Activated naive CD4-positive, alpha-beta T cell (primary cell): Measurements from ENCODE around the gene PRRC2B.
"Not testable (repeated sequence)": the region's sequence is repeated elsewhere in the genome, so short reads cannot be mapped to it uniquely, and the experiment has no call there.

Experiments used
- DNase-seq, 4 experiments: peaks; one replicate each; lab custom pipeline; 2025; lab: John Stamatoyannopoulos, UW

The PRRC2B gene

DNA sequence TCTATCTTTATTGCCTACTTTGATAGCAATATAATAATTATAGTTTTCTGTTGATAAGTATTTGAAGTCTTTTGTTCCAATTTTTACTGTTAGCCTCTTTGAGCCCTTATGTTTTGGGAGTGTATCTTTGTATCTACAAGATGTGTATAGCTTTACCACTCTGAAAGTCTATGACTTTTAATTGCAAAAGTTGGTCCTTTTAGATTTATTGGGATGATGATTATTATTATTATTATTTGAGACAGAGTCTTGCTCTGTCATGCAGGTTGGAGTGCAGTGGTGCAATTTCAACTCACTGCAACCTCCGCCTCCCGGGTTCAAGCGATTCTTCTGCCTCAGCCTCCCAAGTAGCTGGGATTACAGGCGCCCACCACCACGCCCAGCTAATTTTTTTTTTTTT is 78.2 kb downstream of the PRRC2B start:
- not testable (repeated sequence) for DNase-seq

DNA sequence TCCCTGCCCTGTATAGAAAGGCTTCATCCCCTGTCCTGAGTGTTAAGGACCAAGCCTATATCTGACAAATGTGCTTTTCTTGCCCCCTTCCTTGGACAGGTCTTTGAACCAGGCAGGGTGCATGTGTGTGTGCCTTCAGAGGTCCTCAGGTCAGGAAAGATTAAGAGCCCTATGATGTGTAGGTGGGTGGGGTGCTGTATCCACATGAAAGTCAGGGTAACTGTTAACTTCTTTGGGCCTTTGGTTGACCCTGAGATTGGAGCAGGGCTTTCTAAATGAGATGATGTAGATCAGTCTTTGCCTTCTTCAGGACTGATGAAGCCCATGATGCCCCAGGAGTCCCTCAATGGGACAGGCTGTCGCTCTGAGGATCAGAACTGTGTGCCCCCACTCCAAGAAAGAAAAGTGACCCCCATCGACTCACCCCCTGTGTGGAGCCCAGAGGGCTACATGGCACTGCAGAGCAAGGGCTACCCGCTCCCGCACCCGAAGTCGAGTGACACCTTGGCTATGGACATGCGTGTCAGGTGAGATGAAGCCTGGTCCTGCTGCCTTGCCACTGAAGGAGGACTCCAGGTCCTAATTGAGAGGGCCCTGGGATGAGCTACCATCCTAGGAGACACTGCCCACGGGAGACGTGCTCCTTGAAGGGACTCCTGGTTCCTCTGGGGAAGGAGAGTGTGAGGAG is 79.5 kb downstream of the PRRC2B start:
- DNase-seq = no peak

DNA sequence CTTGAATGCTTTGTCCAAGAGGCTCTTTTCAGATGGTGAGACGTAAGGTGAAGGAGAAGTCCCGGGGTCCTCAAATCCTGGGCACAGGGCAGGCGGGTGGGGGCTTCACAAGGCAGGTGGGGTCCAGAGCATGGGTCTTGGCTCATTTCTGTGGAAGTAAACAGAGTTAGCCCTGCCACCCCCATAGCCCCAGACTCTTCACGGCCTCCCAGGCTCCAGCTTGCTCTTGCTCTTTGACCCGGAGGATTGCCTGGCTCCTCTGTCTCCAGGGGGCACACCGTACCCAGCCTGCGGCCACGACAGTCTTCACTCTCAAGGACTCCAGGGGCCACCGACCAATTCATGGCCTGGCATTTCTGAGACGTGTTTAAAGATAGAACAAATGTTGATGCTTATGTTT is 80.0 kb downstream of the PRRC2B start:
- DNase-seq = no peak

- DNase-seq = no peak
Observed at GRCh38 chr9:131474711-131475110, 80.8 kb downstream of the PRRC2B start.

- DNase-seq = no peak
Observed at GRCh38 chr9:131475111-131475955, 81.4 kb downstream of the PRRC2B start.

- no peak for DNase-seq
Observed at GRCh38 chr9:131475956-131476776, 82.3 kb downstream of the PRRC2B start.

- no peak for DNase-seq
Observed at GRCh38 chr9:131476777-131477345, 83.0 kb downstream of the PRRC2B start.

DNA sequence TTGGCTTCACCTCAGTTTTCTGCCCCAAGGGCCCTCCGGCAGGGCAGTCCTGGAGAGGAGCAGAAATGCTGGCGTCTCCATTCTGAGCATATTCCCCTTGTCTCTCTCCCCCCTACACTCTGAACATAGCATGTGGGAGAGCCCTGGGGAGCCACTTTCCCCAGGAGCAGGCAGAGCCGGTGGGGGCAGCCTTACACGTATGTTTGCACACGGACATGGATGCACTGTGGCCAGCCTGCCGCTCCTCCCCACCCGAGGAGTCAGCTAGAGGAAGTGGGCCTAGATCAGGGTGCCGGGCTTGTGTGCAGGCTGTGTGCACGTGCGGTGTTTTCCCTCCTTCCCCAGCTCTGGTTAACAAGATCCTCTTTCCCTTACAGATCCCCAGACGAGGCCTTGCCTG is 83.5 kb downstream of the PRRC2B start:
- no peak for DNase-seq

GRCh38 chr9:131477816-131478419 is 84.0 kb downstream of the PRRC2B start:
- DNase-seq = no peak

DNA sequence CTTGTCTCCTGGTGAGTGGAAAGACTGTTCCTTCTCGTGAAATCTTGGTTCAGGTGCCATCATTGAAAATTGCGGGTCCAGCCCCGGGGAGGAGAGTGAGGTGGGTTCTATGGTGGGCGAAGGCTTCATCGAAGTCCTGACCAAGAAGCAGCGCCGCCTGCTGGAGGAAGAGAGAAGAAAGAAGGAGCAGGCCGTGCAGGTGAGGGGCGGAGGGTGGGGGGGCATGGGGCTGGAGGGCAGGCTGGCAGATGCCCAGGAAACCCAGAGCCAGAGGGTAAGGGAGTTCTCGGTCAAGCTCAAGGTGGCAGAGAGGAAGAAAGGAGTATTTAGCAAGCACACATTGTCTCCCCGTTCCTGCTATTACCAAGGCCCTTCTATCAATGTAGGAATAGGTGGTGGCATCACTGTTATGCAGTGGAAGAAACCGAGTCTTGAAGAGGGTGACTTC is 84.6 kb downstream of the PRRC2B start:
- DNase-seq = peak; percentile 14 to 57 (median 23)

- no peak for DNase-seq
Observed at GRCh38 chr9:131478911-131479310, 85.0 kb downstream of the PRRC2B start.

- DNase-seq = no peak
Observed at GRCh38 chr9:131480258-131480657, 86.4 kb downstream of the PRRC2B start.

DNA sequence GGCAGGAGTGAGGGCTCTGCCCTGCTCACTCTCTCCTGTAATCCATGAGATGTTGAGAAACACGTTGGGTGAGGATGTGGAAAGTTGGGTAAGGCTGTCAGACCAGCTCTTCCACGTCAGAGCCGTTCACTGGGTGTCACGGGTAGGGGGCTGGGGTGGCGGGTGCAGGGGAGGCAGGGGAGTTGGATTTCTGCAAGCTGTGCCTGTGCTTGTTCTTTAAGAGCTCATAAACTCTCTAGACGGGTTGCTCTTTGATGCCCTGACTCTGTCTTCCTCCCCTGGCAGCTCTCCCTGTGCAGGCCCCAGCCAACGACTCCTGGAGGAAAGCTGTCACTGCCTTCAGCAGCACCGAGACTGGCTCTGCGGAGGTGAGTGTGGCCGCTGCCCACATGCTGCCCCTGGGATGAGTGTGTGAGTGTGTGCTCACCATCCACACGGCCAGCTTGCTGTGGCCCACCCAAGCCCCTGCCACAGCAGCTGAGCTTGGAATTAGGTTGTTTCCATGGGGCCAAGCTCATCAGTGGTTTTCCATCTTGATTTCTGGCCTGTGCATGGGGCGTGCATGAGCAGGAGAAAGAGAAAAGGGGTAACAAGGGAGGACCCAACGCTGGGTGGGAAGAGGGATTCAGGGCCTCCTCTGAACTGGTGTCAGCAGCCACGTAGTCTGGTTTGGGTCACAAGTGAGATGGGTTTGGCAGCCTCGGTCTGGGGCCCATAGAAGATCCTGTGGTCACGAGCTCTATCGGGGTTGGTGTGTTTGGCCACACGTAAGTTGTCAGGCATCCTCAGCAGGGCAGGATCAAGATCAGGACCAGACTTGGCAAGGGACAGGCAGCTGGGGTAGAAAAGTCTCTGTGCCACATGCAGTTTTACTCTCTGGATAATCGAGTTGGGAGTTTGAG is 87.8 kb downstream of the PRRC2B start:
- no peak for DNase-seq

- no peak for DNase-seq
Observed at GRCh38 chr9:131482343-131483006, 88.6 kb downstream of the PRRC2B start.

DNA sequence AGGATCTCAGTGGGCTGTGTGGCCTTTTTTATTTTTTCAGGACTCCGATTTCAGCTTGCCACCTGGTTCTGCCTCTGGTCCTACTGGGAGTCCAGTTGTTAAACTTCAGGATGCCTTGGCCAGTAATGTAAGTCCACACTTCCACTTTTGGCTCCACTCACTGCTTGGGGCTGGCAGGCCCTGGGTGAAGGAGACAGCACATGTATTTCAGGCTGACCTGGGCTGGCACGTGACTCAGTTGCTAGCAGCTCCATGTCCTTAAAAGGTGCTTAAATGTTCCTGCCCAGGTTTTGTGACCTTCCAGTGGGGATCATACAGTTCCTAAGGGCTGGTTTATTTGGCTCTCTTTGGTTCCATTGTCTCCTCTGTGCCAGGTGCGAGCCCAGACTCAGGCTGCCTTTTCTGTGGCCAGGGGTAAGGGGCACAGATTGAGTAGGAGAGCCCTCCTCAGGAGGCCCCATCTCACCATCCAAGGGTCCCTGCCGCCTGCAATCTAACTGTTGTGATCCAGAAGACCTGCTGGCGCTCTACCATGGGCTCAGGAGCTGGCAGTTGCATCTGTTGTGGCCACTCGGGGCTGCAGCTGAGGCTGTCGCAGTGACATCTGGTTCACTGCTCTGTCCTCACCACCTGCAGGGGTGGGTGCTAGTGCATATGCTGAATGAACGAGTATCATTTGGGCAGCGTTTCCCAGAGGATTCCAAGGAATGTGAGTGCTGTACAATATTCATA is 89.6 kb downstream of the PRRC2B start:
- no peak for DNase-seq

DNA sequence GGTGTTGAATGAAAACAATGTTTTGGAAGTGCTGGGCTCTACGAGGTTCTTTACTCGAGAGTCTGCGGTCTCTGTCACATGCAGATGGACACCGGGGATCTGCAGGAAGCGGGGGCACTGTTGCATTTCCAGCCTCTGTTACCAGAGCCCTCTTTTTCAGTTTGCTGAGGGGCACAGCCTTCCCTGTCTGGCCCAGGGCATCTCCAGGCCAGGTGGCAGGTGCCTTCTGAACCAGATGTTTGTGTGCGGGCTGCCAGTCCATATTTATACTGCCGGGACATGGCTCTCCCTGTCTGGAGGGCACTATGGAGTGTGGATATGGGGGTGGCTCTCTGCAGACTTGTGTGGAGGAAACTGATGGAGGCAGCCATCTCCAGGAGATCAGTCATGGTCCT is 90.2 kb downstream of the PRRC2B start:
- DNase-seq = no peak

- DNase-seq = no peak
Observed at GRCh38 chr9:131484560-131485185, 90.8 kb downstream of the PRRC2B start.

DNA sequence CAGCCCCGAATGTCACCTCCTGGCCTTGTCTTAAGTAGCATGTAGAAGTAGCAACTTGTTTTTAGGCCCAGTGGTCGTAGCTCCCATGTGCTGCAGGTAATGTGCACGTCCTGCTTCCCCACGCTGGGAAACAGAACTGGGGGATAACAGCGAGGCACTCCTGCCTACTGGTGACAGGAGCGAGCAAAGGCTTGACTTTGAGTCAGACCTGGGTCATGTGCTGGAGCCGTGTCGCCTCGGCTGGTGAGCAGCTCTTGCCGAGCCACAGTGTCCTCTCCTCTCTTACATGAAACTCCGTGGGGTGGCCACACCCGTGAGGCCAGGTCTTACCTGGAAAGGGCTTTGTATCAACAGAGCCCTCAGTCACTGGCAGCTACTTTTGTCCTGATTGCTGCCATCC is 91.3 kb downstream of the PRRC2B start:
- DNase-seq = no peak
